PC-3 (cell line): Measurements from ENCODE around the gene SLC48A1.

Source experiments
- CTCF ChIP-seq: fragments of 300-600 bp; sonication (generic); conservative IDR thresholded peaks from 2 replicates; pipeline ENCODE4 v1.5.1; 2017; ENCODE audit warnings: antibody characterized with exemption, low read depth, mild to moderate bottlenecking, low read length
- EZH2phosphoT487 ChIP-seq: fragments of 300-600 bp; sonication (generic); IDR thresholded peaks from 2 replicates; pipeline ENCODE4 v1.6.1; 2018; ENCODE audit warnings: mild to moderate bottlenecking, antibody characterized with exemption, low read length, borderline replicate concordance

GRCh38 chr12:47828976-47829482 lies 56.0 kb downstream of the SLC48A1 start:
- no peak for TF ChIP-seq CTCF
- no peak for TF ChIP-seq EZH2phosphoT487
